AG04449 (cell line): ENCODE measurements around the gene KIF20A.
"Not testable (repeated sequence)": the region's sequence is repeated elsewhere in the genome, so short reads cannot be mapped to it uniquely, and the experiment has no call there.

Source experiments
- CTCF ChIA-PET: fragments of 350-600 bp; formaldehyde crosslinking; extraction: SDS; loops from one replicate; lab custom pipeline; 2021; ENCODE audit warnings: antibody characterized with exemption; lab: Yijun Ruan, JAX
- POLR2A ChIA-PET: fragments of 400-600, 350-600 bp; formaldehyde crosslinking; extraction: SDS; loops from one replicate; lab custom pipeline; 2020; ENCODE audit warnings: antibody characterized with exemption, inconsistent platforms; lab: Yijun Ruan, JAX
- DNase-seq: peaks from one replicate; pipeline ENCODE4 v3.0.0-alpha.2; 2010; ENCODE audit warnings: low read depth, low spot score
- H3K4me3 ChIP-seq: 2 replicates; pipeline ENCODE4 v1.5.1; 2011; ENCODE audit warnings: low read depth, mild to moderate bottlenecking, control low read depth, low read length
- TF ChIP-seq, protein P1 (sequence below): IDR thresholded peaks from one replicate; pipeline ENCODE4 v1.5.1; 2011; ENCODE audit warnings: mild to moderate bottlenecking, moderate library complexity, low read length, control low read depth, inconsistent platforms; ENCODE audit not compliant: insufficient read depth; ENCODE audit errors: missing control alignments

KIF20A gene

GRCh38 chr5:138140268-138140667 is 38.6 kb upstream of the KIF20A start:
- ChIA-PET CTCF (interaction anchor here (1.0 to 2.1 kb wide), 7 partner anchors 10 to 511 kb away, joined by 3 to 17 read pairs (median 4); no protein-coding TSS in a partner anchor), POLR2A (no interaction called here)
- no peak overlapping the region for H3K4me3 ChIP-seq
- no peak for DNase-seq
- TF ChIP-seq, protein P1, sequence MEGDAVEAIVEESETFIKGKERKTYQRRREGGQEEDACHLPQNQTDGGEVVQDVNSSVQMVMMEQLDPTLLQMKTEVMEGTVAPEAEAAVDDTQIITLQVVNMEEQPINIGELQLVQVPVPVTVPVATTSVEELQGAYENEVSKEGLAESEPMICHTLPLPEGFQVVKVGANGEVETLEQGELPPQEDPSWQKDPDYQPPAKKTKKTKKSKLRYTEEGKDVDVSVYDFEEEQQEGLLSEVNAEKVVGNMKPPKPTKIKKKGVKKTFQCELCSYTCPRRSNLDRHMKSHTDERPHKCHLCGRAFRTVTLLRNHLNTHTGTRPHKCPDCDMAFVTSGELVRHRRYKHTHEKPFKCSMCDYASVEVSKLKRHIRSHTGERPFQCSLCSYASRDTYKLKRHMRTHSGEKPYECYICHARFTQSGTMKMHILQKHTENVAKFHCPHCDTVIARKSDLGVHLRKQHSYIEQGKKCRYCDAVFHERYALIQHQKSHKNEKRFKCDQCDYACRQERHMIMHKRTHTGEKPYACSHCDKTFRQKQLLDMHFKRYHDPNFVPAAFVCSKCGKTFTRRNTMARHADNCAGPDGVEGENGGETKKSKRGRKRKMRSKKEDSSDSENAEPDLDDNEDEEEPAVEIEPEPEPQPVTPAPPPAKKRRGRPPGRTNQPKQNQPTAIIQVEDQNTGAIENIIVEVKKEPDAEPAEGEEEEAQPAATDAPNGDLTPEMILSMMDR, result no peak

- ChIA-PET POLR2A (no interaction called here), CTCF (interaction anchor here (1.2 to 2.8 kb wide), 3 partner anchors 65 to 363 kb away, joined by 6 to 11 read pairs (median 9); no protein-coding TSS in a partner anchor)
- TF ChIP-seq, protein P1, result no peak
Measured at GRCh38 chr5:138141734-138142133, 37.2 kb upstream of the KIF20A start.

DNA sequence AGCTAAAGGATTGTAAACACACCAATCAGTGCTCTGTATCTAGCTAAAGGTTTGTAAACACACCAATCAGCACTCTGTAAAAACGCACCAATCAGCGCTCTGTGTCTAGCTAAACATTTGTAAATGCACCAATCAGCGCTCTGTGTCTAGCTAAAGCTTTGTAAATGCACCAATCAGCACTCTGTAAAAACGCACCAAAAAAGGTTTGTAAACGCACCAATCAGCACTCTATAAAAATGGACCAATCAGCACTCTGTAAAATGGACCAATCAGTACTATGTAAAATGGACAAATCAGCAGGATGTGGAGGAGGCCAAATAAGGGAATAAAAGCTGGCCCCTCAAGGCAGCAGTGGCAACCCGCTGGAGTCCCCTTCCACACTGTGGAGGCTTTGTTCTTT is 35.3 kb upstream of the KIF20A start:
- POLR2A ChIA-PET, DNase-seq, H3K4me3 ChIP-seq: not testable (repeated sequence)
- CTCF ChIA-PET, result interaction anchor here (1.1 to 6.6 kb wide), 5 partner anchors 10 to 365 kb away, joined by 3 to 26 read pairs (median 8); no protein-coding TSS in a partner anchor

More at GRCh38 chr5:138141734-138142133, 37.2 kb upstream of the KIF20A start:
- DNase-seq, result no peak
- no peak overlapping the region for H3K4me3 ChIP-seq

DNA sequence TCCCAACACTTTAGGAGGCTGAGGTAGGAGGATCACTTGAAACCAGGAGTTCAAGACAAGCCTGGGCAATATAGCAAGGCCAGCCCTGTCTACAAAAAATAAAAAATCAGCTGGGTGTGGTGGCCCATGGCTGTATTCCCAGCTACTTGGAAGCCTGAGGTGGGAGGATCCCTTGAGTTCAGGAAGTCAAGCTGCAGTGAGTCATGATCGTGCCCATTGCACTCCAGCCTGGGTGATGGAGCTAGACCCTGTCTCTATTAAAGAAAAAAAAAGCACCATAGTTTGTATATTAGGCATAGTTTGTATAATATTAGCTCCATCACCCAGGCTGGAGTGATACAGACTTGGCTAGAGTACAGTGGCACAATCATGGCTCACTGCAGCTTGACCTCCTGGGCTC is 30.1 kb upstream of the KIF20A start:
- DNase-seq, result no peak
- ChIA-PET CTCF (interaction anchor here (1.4 to 6.6 kb wide), 5 partner anchors 10 to 113 kb away, joined by 5 to 26 read pairs (median 6); no protein-coding TSS in a partner anchor), POLR2A (no interaction called here)
- H3K4me3 ChIP-seq, result no peak overlapping the region
- TF ChIP-seq, protein P1, result no peak

DNA sequence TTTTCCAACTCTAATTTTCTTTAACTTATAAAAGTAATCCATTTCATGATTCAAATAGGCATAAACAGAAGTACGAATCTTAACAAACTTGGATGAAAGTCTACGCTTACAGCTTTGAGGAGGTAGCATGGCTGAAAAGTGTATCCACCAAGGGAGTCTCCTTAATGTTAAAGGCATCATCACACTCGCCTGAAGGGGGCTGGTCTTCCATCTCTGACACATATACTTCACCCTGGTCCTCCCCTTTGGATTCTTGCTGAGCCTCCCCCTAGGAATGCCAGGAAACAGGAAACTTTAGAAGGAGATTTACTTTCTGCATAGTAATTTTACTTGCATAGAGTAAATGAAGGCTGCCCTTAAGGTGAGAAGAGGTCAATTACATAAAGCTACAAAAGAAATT is 29.4 kb upstream of the KIF20A start:
- CTCF ChIA-PET, result interaction anchor here (1.4 to 6.6 kb wide), 6 partner anchors 9 to 114 kb away, joined by 4 to 26 read pairs (median 6); no protein-coding TSS in a partner anchor
- no peak overlapping the region for H3K4me3 ChIP-seq
- POLR2A ChIA-PET, result no interaction called here
- TF ChIP-seq, protein P1, result no peak
- no peak for DNase-seq

DNA sequence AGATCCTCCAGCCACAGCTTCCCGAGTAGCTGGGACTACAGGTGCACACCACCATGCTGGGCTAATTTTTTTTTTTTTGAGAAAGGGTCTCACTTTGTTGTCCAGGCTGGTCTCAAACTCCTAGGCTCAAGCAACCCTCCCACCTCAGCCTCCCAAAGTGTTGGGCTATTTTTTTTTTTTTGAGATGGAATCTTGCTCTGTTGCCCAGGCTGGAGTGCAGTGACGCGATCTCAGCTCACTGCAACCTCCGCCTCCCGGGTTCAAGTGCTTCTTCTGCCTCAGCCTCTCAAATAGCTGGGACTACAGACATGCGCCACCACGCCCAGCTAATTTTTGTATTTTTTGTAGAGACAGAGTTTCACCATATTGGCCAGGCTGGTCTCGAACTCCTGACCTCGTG is 22.9 kb upstream of the KIF20A start:
- H3K4me3 ChIP-seq, CTCF ChIA-PET, DNase-seq: not testable (repeated sequence)
- POLR2A ChIA-PET, result interaction anchor here (0.7 kb wide), 1 partner anchor 151 kb away, joined by 6 read pairs; no protein-coding TSS in a partner anchor

GRCh38 chr5:138157626-138158025 is 21.3 kb upstream of the KIF20A start:
- CTCF ChIA-PET, result interaction anchor here (1.6 kb wide), 1 partner anchor 8 kb away, joined by 6 read pairs; no protein-coding TSS in a partner anchor

More at GRCh38 chr5:138157626-138158025, 21.3 kb upstream of the KIF20A start:
- TF ChIP-seq, protein P1, result no peak
- POLR2A ChIA-PET, result no interaction called here
- no peak for DNase-seq
- no peak overlapping the region for H3K4me3 ChIP-seq
